Calu3 (cell line): ENCODE measurements around the gene GINS3. TPM values are rescaled to one million over a fixed set of nuclear protein-coding genes. Genes with fewer than 3 reads are reported as not detected.

Experiments used
- BruUV-seq: library from RNA; stranded (reverse); fragments of 400-500 nt; replicated peaks from 2 replicates; lab custom pipeline; 2021; lab: Mats Ljungman, UMichigan
- CTCF ChIA-PET: fragments of 300-600 bp; sonication (Branson Sonifier 250); formaldehyde crosslinking; loops from one replicate; lab custom pipeline; 2022; ENCODE audit warnings: antibody characterized with exemption; lab: Charles Lee
- DNase-seq: peaks from one replicate; pipeline ENCODE4 v3.0.0; 2022
- H3K27ac Mint-ChIP-seq: one replicate; pipeline ENCODE4 v1.8.0; 2022; ENCODE audit warnings: mixed read lengths; ENCODE audit not compliant: unreplicated experiment
- H3K27me3 Mint-ChIP-seq: one replicate; pipeline ENCODE4 v1.8.0; 2022; ENCODE audit warnings: mixed read lengths; ENCODE audit not compliant: unreplicated experiment
- H3K36me3 Mint-ChIP-seq: one replicate; pipeline ENCODE4 v1.8.0; 2022; ENCODE audit warnings: mild to moderate bottlenecking, moderate library complexity, mixed read lengths; ENCODE audit not compliant: insufficient read depth, unreplicated experiment
- H3K4me1 Mint-ChIP-seq: one replicate; pipeline ENCODE4 v1.8.0; 2022; ENCODE audit warnings: mild to moderate bottlenecking, low read depth, mixed read lengths; ENCODE audit not compliant: unreplicated experiment
- H3K4me3 Mint-ChIP-seq: one replicate; pipeline ENCODE4 v1.8.0; 2022; ENCODE audit warnings: mild to moderate bottlenecking, low read depth, moderate library complexity, mixed read lengths; ENCODE audit not compliant: unreplicated experiment
- H3K9me3 Mint-ChIP-seq: one replicate; pipeline ENCODE4 v1.8.0; 2022; ENCODE audit warnings: low read depth, mixed read lengths; ENCODE audit not compliant: unreplicated experiment
- CTCF ChIP-seq: fragments of 200-600 bp; IDR thresholded peaks from one replicate; pipeline ENCODE4 v1.8.0; 2022; ENCODE audit warnings: antibody characterized with exemption; ENCODE audit not compliant: unreplicated experiment
- intact Hi-C: fragments of 100-400 bp; cut with micrococcal nuclease; formaldehyde crosslinking; loops from one replicate; pipeline ENCODE4 v1.10.0; 2022; ENCODE audit not compliant: unreplicated experiment
- total RNA-seq: library from RNA; stranded (reverse); gene quantifications from 2 replicates; pipeline ENCODE4 v1.2.3, GENCODE V29; 2022

Gene GINS3
- total RNA-seq, 1 experiment from 2014 or later: 13.6 TPM

- Mint-ChIP-seq H3K27me3 (peaks cover 89% of the 10 kb centered on the region), H3K9me3 (no peaks in the 10 kb centered on the region), H3K36me3 (no peaks in the 10 kb centered on the region), H3K27ac (no peak overlapping the region), H3K4me1 (peaks cover 6% of the 10 kb centered on the region), H3K4me3 (no peak overlapping the region)
- CTCF ChIA-PET: interaction anchor here (0.7 kb wide), 1 partner anchor 512 kb away, joined by 5 read pairs; no protein-coding TSS in a partner anchor
- BruUV-seq: no TSS peak
- TF ChIP-seq CTCF: no peak
- intact Hi-C loops: no loop called here
- DNase-seq: no peak
Measured at GRCh38 chr16:58451265-58451689, 59.0 kb downstream of the GINS3 start.

- intact Hi-C loops: no loop called here
- peaks cover 96% of the 10 kb centered on the region for H3K27me3 Mint-ChIP-seq
- H3K27ac Mint-ChIP-seq: no peak overlapping the region
- H3K9me3 Mint-ChIP-seq: no peaks in the 10 kb centered on the region
- H3K4me3 Mint-ChIP-seq: no peak overlapping the region
- CTCF ChIA-PET: interaction anchor here (0.8 kb wide), 1 partner anchor 15 kb away, joined by 3 read pairs; no protein-coding TSS in a partner anchor
- BruUV-seq: no TSS peak
- no peak for DNase-seq
- no peak for TF ChIP-seq CTCF
- H3K4me1 Mint-ChIP-seq: peaks cover 6% of the 10 kb centered on the region
- H3K36me3 Mint-ChIP-seq: no peaks in the 10 kb centered on the region
Measured at GRCh38 chr16:58451945-58452401, 59.7 kb downstream of the GINS3 start.

- Mint-ChIP-seq H3K4me1 (peaks cover 6% of the 10 kb centered on the region), H3K27me3 (peaks cover 89% of the 10 kb centered on the region), H3K27ac (no peak overlapping the region), H3K36me3 (no peaks in the 10 kb centered on the region), H3K4me3 (no peak overlapping the region), H3K9me3 (no peaks in the 10 kb centered on the region)
- no peak for TF ChIP-seq CTCF
- no TSS peak for BruUV-seq
- no peak for DNase-seq
- intact Hi-C loops: no loop called here
- CTCF ChIA-PET: interaction anchor here (0.8 kb wide), 1 partner anchor 15 kb away, joined by 3 read pairs; no protein-coding TSS in a partner anchor
Measured at GRCh38 chr16:58452640-58453039, 60.4 kb downstream of the GINS3 start.

- Mint-ChIP-seq H3K4me1 (peaks cover 11% of the 10 kb centered on the region), H3K36me3 (peaks cover 4% of the 10 kb centered on the region), H3K9me3 (no peaks in the 10 kb centered on the region), H3K4me3 (no peak overlapping the region), H3K27me3 (peaks cover 73% of the 10 kb centered on the region), H3K27ac (no peak overlapping the region)
- BruUV-seq: no TSS peak
- CTCF ChIA-PET: interaction anchor here (1.0 kb wide), 1 partner anchor 27 kb away, joined by 3 read pairs; no protein-coding TSS in a partner anchor
- intact Hi-C loops: no loop called here
- DNase-seq: no peak
- no peak for TF ChIP-seq CTCF
Measured at GRCh38 chr16:58454178-58454577, 61.9 kb downstream of the GINS3 start.
